Activated CD4-positive, alpha-beta T cell treated with anti-CD3 and anti-CD28 coated beads for 48 hours (primary cell): Measurements from ENCODE around the gene PPTC7.
"Not testable (repeated sequence)": the region's sequence is repeated elsewhere in the genome, so short reads cannot be mapped to it uniquely, and the experiment has no call there.

Experiments used
- DNase-seq: peaks from one replicate; pipeline ENCODE4 v3.0.0-alpha.2; 2020

The PPTC7 gene, protein sequence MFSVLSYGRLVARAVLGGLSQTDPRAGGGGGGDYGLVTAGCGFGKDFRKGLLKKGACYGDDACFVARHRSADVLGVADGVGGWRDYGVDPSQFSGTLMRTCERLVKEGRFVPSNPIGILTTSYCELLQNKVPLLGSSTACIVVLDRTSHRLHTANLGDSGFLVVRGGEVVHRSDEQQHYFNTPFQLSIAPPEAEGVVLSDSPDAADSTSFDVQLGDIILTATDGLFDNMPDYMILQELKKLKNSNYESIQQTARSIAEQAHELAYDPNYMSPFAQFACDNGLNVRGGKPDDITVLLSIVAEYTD

DNA sequence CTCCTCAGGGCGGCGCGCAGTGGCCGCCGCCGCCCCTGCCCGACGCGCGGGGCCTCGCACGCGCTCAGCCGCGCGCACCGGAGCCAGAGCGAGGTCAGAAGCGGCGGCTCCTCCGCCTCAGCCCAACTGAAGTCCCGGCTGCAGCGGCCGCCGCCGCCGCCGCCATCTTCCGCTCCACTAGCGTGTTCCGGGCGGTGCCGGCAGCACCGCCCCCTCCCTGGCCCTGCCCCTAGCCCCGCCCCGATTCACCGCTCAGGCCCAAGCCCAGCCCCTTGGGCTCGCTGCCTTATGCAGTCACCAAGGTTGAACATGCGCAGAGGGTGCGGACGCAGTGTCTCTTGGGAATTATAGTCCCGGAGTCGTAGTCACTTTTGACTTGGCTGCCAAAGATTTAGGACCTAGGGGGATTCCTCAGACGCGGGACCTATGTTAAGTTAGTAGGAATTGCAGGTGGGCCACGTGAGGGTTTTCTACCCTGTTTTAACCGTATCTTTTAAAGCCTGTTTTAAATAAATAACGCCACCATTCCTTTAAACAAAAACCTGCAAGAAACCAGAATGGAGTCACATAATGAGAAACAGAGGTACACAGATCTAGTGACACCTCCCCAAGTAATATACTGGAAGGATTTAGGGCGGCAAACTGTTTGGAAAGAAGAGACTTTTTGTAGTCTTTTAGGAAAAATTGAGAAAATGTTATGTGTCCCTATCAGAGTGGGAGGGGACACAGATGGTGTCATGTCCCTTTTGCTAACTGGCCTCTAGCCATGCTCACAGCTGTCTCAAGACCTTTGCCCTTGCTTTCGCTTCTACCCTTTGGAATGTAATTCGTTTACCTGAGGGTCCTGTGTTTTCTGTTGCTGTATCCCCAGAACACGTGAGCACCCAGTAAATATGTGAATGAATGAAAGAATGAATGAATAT, at the start of gene PPTC7:
PPTC7 (minus strand) TSS at position 182 of the 923 bp plus-strand sequence. CDS start 287 bp downstream, outside the sequence.
- peak; percentile 98 for DNase-seq

GRCh38 chr12:110627500-110628195, 44.5 kb upstream of the PPTC7 start:
- DNase-seq = no peak

DNA sequence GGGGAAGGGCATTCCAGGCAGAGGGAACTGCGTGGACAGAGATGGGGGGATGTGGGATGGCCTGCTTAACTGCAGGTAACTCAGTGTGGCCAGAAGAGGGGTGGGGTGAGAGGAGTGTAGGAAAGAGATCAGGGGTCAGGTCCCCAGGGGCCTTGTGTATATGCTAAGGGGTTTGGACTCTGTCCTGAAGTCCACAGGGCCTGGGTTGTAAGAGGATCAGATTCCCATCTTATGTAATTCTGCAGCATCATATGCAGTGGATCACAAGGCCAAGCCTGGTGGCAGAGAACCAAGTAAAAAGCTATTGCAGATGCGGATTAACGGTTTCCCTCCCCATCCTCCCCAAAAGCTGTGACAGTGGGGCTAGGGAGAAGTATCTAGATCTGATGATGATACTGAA, 39.5 kb upstream of the PPTC7 start:
- DNase-seq = no peak

- DNase-seq = peak; percentile 61
These were observed 36.4 kb upstream of the PPTC7 start for GRCh38 chr12:110619534-110619953.

DNA sequence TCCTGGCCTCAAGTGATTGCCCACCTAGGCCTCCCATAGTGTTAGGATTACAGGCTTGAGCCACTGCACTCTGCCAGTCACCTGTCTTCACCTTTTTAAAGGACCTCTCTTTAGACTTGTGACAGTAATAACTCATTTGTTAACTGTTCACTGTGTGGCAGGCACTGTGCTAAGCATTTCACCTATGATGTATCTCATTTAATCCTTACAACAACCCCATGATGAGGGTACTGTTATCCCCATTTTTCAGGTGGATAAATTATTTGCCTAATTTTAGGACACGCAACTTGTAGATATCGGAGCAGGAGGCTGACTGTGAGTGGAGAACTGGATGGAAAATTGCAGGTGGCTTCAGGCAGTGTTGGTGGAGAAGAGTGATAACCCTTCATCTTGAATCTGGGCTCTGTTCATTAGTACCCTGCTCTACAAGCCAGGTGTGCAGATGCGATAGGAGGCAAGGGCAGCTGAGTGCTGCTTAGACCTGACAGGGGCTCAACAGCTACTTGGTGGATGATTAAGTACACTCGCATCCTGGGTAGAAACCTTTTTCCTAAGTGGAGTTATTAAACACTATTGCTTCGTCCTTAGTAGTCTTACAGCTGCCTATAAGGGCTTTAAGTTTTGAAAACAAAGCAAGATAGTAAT, 33.5 kb upstream of the PPTC7 start:
- DNase-seq = no peak

- no peak for DNase-seq
These were observed 32.1 kb upstream of the PPTC7 start for GRCh38 chr12:110615171-110615570.

DNA sequence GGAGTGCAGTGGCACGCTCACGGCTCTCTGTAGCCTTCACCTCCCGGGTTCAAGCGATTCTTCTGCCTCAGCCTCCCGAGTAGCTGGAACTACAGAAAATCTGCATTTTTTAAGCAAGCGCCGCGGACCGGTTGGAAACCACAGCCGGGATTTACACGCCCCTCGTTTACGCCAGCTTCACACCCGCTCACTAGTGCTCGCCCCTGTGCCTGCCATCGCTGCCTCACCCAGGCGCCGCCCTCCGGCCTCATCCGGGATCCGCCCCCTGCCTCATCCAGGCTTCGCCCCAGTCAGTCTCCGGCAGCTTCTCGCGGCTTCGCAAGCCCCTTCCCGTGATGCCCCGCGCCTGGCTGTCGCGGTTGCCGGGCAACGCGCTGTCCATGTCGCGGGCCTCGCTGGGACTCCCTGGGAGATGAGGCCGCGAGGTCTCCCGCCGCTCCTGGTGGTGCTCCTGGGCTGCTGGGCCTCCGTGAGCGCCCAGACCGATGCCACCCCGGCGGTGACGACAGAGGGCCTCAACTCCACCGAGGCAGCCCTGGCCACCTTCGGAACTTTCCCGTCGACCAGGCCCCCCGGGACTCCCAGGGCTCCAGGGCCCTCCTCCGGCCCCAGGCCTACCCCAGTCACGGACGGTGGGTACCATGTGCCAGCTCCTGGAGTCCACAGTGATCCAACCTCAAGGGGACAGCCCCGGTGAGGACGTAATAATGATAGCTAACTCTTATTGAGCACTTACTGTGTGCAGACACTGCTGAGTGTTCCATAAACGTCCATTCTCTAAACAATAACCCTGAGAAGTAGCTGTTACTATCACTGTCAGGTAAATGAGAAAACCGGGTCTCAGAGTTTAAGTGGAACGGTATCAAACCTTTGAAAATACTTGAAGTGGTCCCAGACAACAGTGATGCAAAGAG, 30.9 kb upstream of the PPTC7 start, which contains the start of gene TCTN1:
TCTN1 (plus strand) TSS at position 359 of the 914 bp plus-strand sequence; CDS start at position 413, 54 bp downstream.
- peak; percentile 99 for DNase-seq

DNA sequence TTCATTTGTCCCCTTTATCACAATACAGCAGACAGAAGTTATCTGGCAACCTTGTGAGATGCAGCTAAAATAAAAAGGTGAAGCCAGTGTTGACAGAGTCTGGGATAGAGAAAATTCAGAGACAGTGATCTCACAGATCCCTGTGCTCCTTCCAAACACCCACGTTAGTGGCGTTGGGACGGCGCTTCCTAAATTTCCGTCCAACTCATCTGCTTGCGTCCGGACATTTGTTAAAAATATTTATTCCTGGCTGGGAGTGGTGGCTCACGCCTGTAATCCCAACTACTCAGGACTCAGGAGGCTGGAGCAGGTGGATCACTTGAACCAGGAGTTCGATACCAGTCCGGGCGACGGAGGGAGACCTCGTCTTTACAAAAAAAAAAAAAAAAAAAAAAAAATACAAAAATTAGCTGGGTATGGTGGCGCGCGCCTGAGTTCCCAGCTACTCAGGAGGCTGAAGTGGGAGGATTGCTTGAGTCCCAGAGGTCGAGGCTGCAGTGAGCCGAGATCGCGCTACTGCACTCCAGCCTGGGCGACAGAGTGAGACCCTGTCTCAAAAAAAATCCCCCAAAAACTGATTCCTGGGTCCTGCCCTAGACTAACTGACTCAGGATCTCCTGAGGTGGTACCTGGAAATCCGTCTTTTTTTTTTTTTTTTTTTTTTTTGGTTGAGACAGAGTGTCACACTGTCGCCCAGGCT, 30.1 kb upstream of the PPTC7 start:
- DNase-seq = no peak

DNA sequence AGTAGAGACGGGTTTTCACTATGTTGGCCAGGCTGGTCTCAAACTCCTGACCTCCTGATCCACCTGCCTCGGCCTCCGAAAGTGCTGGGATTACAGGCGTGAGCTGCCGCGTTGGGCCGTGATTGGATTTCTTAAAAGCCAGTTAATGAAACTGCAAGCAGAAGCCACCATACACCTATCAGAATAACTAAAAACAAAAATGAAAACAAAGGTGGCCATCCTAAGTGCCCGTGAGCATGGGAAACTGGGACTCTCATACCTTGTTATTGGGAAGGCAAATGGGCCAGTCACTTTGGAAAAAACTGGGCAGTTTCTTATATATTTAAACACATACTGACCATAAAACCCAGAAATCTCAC, 23.1 kb upstream of the PPTC7 start:
- DNase-seq = no peak

GRCh38 chr12:110602085-110602814, 19.1 kb upstream of the PPTC7 start:
- peak; percentile 54 for DNase-seq

GRCh38 chr12:110600254-110600653, 17.1 kb upstream of the PPTC7 start:
- no peak for DNase-seq

DNA sequence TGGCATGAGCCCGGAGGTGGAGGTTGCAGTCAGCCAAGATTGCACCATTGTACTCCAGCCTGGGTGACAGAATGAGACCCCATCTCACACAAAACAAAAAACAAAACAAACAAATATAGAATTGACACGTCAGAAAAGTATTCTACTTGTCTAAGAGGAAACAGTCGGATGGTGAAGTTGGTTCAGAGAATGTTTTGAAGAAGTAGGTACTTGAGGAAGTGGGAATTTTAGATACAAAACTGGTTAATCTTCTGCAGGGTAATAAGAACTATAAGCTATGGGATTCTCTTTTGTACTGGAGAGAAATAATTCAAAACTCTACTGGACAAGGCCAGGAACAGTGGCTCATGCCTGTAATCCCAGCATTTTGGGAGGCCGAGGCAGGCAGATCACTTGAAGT, 16.2 kb upstream of the PPTC7 start:
- no peak for DNase-seq

DNA sequence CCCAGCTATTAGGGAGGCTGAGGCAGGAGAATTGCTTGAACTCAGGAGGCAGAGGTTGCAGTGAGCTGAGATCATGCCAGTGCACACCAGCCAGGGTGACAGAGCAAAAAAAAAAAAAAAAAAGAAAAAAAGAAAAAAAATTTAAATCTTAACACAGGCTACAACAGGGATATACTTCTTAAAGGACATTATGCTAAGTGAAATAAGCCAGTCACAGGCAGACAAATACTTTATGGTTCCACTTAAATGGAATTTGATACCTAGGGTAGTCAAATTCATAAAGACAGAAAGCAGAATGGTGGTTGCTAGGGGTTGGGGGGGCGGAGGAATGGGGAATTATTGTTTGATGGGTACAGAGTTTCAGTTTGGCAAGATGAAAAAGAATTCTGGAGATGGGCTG, 14.8 kb upstream of the PPTC7 start:
- DNase-seq = no peak

DNA sequence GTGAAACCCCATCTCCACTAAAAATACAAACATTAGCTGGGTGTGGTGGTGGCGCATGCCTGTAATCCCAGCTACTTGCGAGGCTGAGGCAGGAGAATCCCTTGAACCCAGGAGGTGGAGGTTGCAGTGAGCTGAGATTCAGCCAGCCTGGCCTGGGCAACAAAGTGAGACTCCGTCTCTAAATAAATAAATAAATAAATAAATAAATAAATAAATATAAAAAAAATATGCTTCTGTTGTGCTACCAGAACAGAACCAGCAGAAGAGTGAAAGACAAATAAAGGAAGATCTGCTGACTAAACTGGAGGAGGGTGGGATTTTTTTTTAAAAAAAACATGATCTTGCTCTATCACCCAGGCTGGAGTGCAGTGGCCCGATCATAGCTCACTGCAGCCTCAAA, 9.8 kb upstream of the PPTC7 start:
- not testable (repeated sequence) for DNase-seq

DNA sequence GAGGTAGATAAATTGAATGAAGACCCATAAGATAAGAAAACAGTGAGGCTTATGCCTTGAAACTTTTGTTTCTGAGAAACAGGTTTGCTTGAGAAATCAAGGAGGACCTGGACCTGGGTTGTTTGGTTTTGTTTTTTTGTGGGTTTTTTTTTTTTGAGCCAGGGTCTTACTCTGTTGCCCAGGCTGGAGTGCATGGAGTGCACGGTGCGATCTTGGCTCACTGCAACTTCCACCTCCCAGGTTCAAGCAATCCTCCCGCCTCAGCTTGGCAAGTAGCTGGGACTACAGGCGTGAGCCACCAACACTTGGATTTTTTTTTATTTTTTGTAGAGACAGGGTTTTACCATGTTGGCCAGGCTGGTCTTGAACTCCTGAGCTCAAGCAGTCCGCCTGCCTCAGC, 9.0 kb upstream of the PPTC7 start:
- DNase-seq = no peak

DNA sequence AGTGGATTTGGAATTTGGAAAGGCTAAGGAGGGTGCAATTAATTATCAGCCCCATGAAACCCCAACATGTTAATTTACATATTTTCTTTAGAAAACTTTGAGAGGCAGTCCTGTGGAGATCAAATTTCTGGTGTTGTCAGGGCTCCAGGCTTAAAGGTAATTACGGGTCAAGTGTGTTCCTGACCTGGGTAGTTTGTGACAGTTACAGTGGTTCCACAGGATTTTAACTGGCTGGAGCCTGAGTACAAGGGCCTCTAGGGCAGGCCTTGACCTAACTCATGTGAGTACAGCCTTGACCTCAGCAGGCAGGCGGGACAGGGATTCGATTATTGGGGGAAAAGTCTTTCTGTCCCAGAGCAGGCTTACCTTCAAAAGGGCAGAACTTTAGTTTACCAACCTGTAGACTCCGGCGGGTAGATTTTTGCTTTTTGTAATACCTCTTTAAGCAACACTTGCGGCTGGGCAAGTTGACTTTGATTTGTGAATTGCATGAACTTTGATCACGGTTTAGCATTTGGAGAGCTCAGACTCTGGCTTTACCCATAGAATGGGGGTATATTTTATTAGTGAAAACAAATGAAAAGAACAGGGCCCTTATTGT, 8.4 kb upstream of the PPTC7 start:
- no peak for DNase-seq

DNA sequence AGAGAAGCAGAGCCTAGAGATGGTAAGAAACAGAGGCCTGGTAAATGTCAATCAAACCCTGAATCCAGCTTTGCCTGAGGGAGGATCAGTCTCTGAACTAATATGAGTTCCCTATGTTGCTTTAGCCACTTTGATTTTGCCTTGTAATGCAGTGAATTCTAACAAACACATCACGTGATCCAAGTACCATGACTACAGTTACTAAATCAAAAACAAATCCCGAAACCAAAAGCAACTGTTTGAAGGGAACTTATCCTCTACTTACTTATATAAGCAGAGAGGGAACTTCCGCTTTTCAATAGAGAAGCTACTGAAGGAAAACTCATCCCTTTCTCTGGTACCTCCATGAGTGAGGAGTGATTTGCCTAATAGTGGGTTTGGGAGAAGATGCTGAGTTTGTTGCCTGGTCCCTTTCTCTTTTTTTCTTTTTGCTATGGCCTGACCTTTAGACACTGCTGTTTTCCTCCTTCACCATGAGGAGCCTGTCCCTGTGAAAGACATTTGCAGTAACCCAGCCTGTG, 7.7 kb upstream of the PPTC7 start:
- no peak for DNase-seq

DNA sequence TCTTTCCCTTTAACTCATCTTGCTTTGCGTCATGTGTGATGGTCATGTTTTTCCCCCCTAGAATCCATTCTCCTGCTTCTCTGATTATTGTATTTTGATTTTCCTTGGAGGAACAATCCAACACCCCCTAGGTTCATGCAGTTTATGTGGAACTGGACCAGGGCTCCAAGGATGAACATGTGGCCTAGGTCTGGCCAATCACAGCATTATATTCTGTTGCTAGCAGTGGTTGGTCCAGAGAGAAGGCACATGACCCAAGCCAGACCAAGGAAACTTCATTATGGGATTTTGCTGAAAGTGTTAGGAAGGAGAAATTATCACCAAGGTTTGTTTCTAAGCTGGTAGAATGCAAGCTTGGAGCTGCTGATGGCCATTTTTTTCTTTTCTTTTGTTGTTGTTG, 6.9 kb upstream of the PPTC7 start:
- DNase-seq = no peak

DNA sequence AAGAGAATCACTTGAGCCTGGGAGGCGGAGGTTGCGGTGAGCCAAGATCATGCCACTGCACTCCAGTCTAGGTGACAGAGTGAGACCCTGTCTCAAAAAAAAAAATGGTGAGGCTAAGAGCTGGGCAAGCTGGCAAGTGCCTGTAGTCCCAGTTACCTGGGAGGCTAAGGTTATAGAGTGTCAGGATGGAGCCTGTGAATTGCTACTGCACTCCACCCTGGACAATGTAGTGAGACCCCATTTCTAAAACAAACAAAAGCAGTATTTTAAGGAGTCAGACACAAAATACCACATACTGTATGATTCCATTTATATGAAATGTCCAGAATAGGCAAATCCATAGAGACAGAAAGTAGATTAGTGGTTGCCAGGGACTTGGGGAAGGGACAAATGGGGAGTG, 4.0 kb upstream of the PPTC7 start:
- not testable (repeated sequence) for DNase-seq
